BLaER1 (cell line): ENCODE results near the gene COPS6.
A peak's percentile ranks its signal among the peaks of the same experiment; 100 is the strongest.
"Not testable (repeated sequence)": the region's sequence is repeated elsewhere in the genome, so short reads cannot be mapped to it uniquely, and the experiment has no call there.

Experiments used
- H3K27ac ChIP-seq: shearing (Covaris generic); formaldehyde crosslinking; 2 replicates; pipeline ENCODE4 v1.8.1; 2022
- H3K27me3 ChIP-seq: shearing (Covaris generic); formaldehyde crosslinking; 2 replicates; pipeline ENCODE4 v1.8.1; 2022
- H3K36me3 ChIP-seq: shearing (Covaris generic); formaldehyde crosslinking; 2 replicates; pipeline ENCODE4 v1.8.1; 2022
- H3K4me1 ChIP-seq: shearing (Covaris generic); formaldehyde crosslinking; 2 replicates; pipeline ENCODE4 v1.8.1; 2022
- H3K4me2 ChIP-seq: shearing (Covaris generic); formaldehyde crosslinking; 2 replicates; pipeline ENCODE4 v1.8.1; 2022
- H3K4me3 ChIP-seq: shearing (Covaris generic); formaldehyde crosslinking; 2 replicates; pipeline ENCODE4 v1.8.1; 2022
- H3K9ac ChIP-seq: shearing (Covaris generic); formaldehyde crosslinking; 2 replicates; pipeline ENCODE4 v1.8.1; 2022
- H3K9me3 ChIP-seq: shearing (Covaris generic); formaldehyde crosslinking; 2 replicates; pipeline ENCODE4 v1.8.1; 2022
- H4K20me1 ChIP-seq: shearing (Covaris generic); formaldehyde crosslinking; 2 replicates; pipeline ENCODE4 v1.8.1; 2022
- Cebpa-rat ChIP-seq: shearing (Covaris generic); IDR thresholded peaks from 2 replicates; pipeline ENCODE4 v1.8.1; 2022

COPS6 gene

GRCh38 chr7:100124301-100125230 lies 35.8 kb downstream of the COPS6 start:
- peaks cover 22% of the 10 kb centered on the region; the same call in 1 of the 2 replicates for H3K27me3 ChIP-seq
- H3K27ac ChIP-seq, result no peak overlapping the region
- no peaks in the 10 kb centered on the region for H4K20me1 ChIP-seq
- no peak overlapping the region for H3K4me3 ChIP-seq
- H3K36me3 ChIP-seq, result peaks cover 29% of the 10 kb centered on the region
- H3K4me2 ChIP-seq, result peak overlapping the region; percentile 40
- H3K9ac ChIP-seq, result no peak overlapping the region
- peaks cover 51% of the 10 kb centered on the region for H3K4me1 ChIP-seq
- no peak for TF ChIP-seq Cebpa-rat
- H3K9me3 ChIP-seq, result no peaks in the 10 kb centered on the region

GRCh38 chr7:100126239-100126930 lies 37.6 kb downstream of the COPS6 start:
- H3K4me2 ChIP-seq, result peak overlapping the region; percentile 95
- peaks cover 23% of the 10 kb centered on the region; the same call in 1 of the 2 replicates for H3K27me3 ChIP-seq
- no peaks in the 10 kb centered on the region for H4K20me1 ChIP-seq
- H3K4me3 ChIP-seq, result peak overlapping the region; percentile 86
- peak overlapping the region; percentile 86 for H3K27ac ChIP-seq
- peaks cover 49% of the 10 kb centered on the region for H3K4me1 ChIP-seq
- no peak for TF ChIP-seq Cebpa-rat
- peaks cover 29% of the 10 kb centered on the region for H3K36me3 ChIP-seq
- peak overlapping the region; percentile 85 for H3K9ac ChIP-seq
- H3K9me3 ChIP-seq, result no peaks in the 10 kb centered on the region

- H3K27ac ChIP-seq, result peak within 1 kb of the TSS; percentile 86
- peak within 1 kb of the TSS; percentile 85 for H3K9ac ChIP-seq
- H3K27me3 ChIP-seq, result peaks cover 23% of the 10 kb centered on the region; the same call in 1 of the 2 replicates
- H3K4me3 ChIP-seq, result peak within 1 kb of the TSS; percentile 86
- peaks cover 57% of the 10 kb centered on the region for H3K4me1 ChIP-seq
- no peaks in the 10 kb centered on the region for H4K20me1 ChIP-seq
- peak within 1 kb of the TSS; percentile 95 for H3K4me2 ChIP-seq
- H3K36me3 ChIP-seq, result peaks cover 26% of the 10 kb centered on the region
- no peak for TF ChIP-seq Cebpa-rat
- no peaks in the 10 kb centered on the region for H3K9me3 ChIP-seq
Observed at GRCh38 chr7:100126931-100127865, 38.4 kb downstream of the COPS6 start, which contains the start of gene MBLAC1. MBLAC1 (plus strand) TSS chr7:100126967; CDS start chr7:100127396, 429 bp downstream.

GRCh38 chr7:100127866-100128636 lies 39.3 kb downstream of the COPS6 start:
- H3K9ac ChIP-seq, result peak overlapping the region; percentile 85

GRCh38 chr7:100128637-100128963 lies 39.8 kb downstream of the COPS6 start:
- H3K4me2 ChIP-seq, result peak overlapping the region; percentile 95

More at GRCh38 chr7:100127866-100128636, 39.3 kb downstream of the COPS6 start:
- Histone ChIP-seq H3K4me3 (peak overlapping the region; percentile 86), H3K4me1 (peaks cover 65% of the 10 kb centered on the region), H3K27ac (peak overlapping the region; percentile 86), H3K36me3 (peaks cover 18% of the 10 kb centered on the region; the same call in 1 of the 2 replicates), H3K4me2 (peak overlapping the region; percentile 95), H4K20me1 (no peaks in the 10 kb centered on the region), H3K27me3 (peaks cover 23% of the 10 kb centered on the region; the same call in 1 of the 2 replicates), H3K9me3 (no peaks in the 10 kb centered on the region)
- no peak for TF ChIP-seq Cebpa-rat

GRCh38 chr7:100130220-100130607 lies 41.4 kb downstream of the COPS6 start:
- Histone ChIP-seq H3K27me3 (peaks cover 23% of the 10 kb centered on the region; the same call in 1 of the 2 replicates), H3K4me1 (peaks cover 47% of the 10 kb centered on the region)
- H3K4me3 ChIP-seq, H3K27ac ChIP-seq, H3K36me3 ChIP-seq, H3K4me2 ChIP-seq, H3K9ac ChIP-seq, H3K9me3 ChIP-seq, H4K20me1 ChIP-seq: not testable (repeated sequence)

More at GRCh38 chr7:100128637-100128963, 39.8 kb downstream of the COPS6 start:
- Histone ChIP-seq H3K4me1 (peaks cover 63% of the 10 kb centered on the region), H3K36me3 (peaks cover 16% of the 10 kb centered on the region; the same call in 1 of the 2 replicates), H3K4me3 (no peak overlapping the region), H3K9ac (no peak overlapping the region), H3K9me3 (no peaks in the 10 kb centered on the region), H3K27ac (no peak overlapping the region), H3K27me3 (peaks cover 23% of the 10 kb centered on the region; the same call in 1 of the 2 replicates), H4K20me1 (no peaks in the 10 kb centered on the region)
- TF ChIP-seq Cebpa-rat, result no peak

- Histone ChIP-seq H3K9ac (no peak overlapping the region), H3K4me1 (peaks cover 41% of the 10 kb centered on the region), H4K20me1 (no peaks in the 10 kb centered on the region), H3K36me3 (no peaks in the 10 kb centered on the region), H3K4me3 (no peak overlapping the region), H3K27ac (no peak overlapping the region), H3K9me3 (no peaks in the 10 kb centered on the region), H3K27me3 (peaks cover 23% of the 10 kb centered on the region; the same call in 1 of the 2 replicates), H3K4me2 (peak overlapping the region; percentile 45)
- 0 out of 2 replicates have a peak, but pooled peaks have one; percentile 53 for TF ChIP-seq Cebpa-rat
Observed at GRCh38 chr7:100130608-100131453, 42.1 kb downstream of the COPS6 start.

- Histone ChIP-seq H3K36me3 (no peaks in the 10 kb centered on the region), H3K4me2 (peak overlapping the region; percentile 36), H3K9ac (no peak overlapping the region), H3K4me1 (peaks cover 35% of the 10 kb centered on the region), H3K9me3 (no peaks in the 10 kb centered on the region), H3K27me3 (peaks cover 23% of the 10 kb centered on the region; the same call in 1 of the 2 replicates), H3K27ac (no peak overlapping the region), H3K4me3 (no peak overlapping the region), H4K20me1 (no peaks in the 10 kb centered on the region)
- TF ChIP-seq Cebpa-rat, result no peak
Observed at GRCh38 chr7:100132126-100132525, 43.4 kb downstream of the COPS6 start.
